ENCODE measurements around the gene CENPA. TPM values are rescaled to one million over a fixed set of nuclear protein-coding genes. Genes with fewer than 3 reads are reported as not detected.

CENPA gene
- total and polyA plus RNA-seq, 2 of the 13 experiments (the other 11 are each of a cell fraction or from before 2014, with no cell fraction given): 28.5 to 38.5 TPM

GRCh38 chr2:26785431-26786206 is at the start of gene CENPA (continued):
- TF ChIP-seq ZNF800 (CRISPR knock-in tag; IDR thresholded peaks at IDR 0.05): peak; percentile 93
- peak; percentile 96 for TF ChIP-seq RXRB (CRISPR knock-in tag; IDR thresholded peaks at IDR 0.05; ENCODE audit: borderline replicate concordance)
- TF ChIP-seq ZNF431 (CRISPR knock-in tag; IDR thresholded peaks at IDR 0.05; ENCODE audit: borderline replicate concordance, low read depth): peak; percentile 68; the same call in 1 of the 2 replicates
- TF ChIP-seq SRSF9 (IDR thresholded peaks at IDR 0.05; ENCODE audit: borderline replicate concordance, insufficient read depth, low read depth, low read length, poor library complexity, severe bottlenecking): no peak
- no peak for TF ChIP-seq ZFP36 (IDR thresholded peaks at IDR 0.05; ENCODE audit: borderline replicate concordance, low read depth, low read length, partially characterized antibody)
- TF ChIP-seq ZMYM3 (CRISPR knock-in tag; IDR thresholded peaks at IDR 0.05): no peak
- peak; percentile 98 for TF ChIP-seq ZNF468 (CRISPR knock-in tag; IDR thresholded peaks at IDR 0.05)
- TF ChIP-seq PCBP2 (optimal IDR thresholded peaks at IDR 0.05; ENCODE audit: low read depth, low read length, poor library complexity, severe bottlenecking): no peak
- no peak for TF ChIP-seq RAD51 (IDR thresholded peaks at IDR 0.05; ENCODE audit: borderline replicate concordance)
- peak; percentile 99 for TF ChIP-seq ZNF510 (CRISPR knock-in tag; IDR thresholded peaks at IDR 0.05; ENCODE audit: low read depth)
- TF ChIP-seq NFATC3 (CRISPR knock-in tag; IDR thresholded peaks at IDR 0.05): peak; percentile 89
- peak; percentile 85; the same call in 1 of the 2 replicates for TF ChIP-seq ZNF20 (CRISPR knock-in tag; IDR thresholded peaks at IDR 0.05)
- TF ChIP-seq CBFB (CRISPR knock-in tag; IDR thresholded peaks at IDR 0.05): peak; percentile 41; the same call in 1 of the 2 replicates
- TF ChIP-seq ARID3A (IDR thresholded peaks at IDR 0.05; ENCODE audit: low read depth, low read length): no peak
- TF ChIP-seq ZBTB20 (CRISPR knock-in tag; IDR thresholded peaks at IDR 0.05; ENCODE audit: borderline replicate concordance, low read depth): peak; percentile 98
- peak; percentile 98 for TF ChIP-seq RFXAP (CRISPR knock-in tag; IDR thresholded peaks at IDR 0.05; ENCODE audit: borderline replicate concordance)
- TF ChIP-seq ZBTB7A (CRISPR knock-in tag; IDR thresholded peaks at IDR 0.05): no peak
- TF ChIP-seq ZNF556 (CRISPR knock-in tag; IDR thresholded peaks at IDR 0.05; ENCODE audit: borderline replicate concordance): peak; percentile 90
- peak; percentile 92; the same call in 1 of the 2 replicates for TF ChIP-seq ZSCAN29 (CRISPR knock-in tag; conservative IDR thresholded peaks at IDR 0.05)
- TF ChIP-seq KAT8 (CRISPR knock-in tag; IDR thresholded peaks at IDR 0.05): peak; percentile 90
- no peak for TF ChIP-seq ZNF33A (CRISPR knock-in tag; IDR thresholded peaks at IDR 0.05; ENCODE audit: borderline replicate concordance)
- peak; percentile 95 for TF ChIP-seq ZNF205 (CRISPR knock-in tag; IDR thresholded peaks at IDR 0.05)
- TF ChIP-seq SAFB2 (CRISPR knock-in tag; IDR thresholded peaks at IDR 0.05; ENCODE audit: borderline replicate concordance, low read depth): peak; percentile 94; the same call in 1 of the 2 replicates
- peak; percentile 99 for TF ChIP-seq ZNF781 (CRISPR knock-in tag; IDR thresholded peaks at IDR 0.05; ENCODE audit: borderline replicate concordance, not compliant biosample characterization)
- TF ChIP-seq NFIC (IDR thresholded peaks at IDR 0.05; ENCODE audit: low read length): no peak; the same call in 1 of the 2 replicates
- TF ChIP-seq XBP1 (CRISPR knock-in tag; IDR thresholded peaks at IDR 0.05): peak; percentile 70; the same call in 1 of the 2 replicates
- peak; percentile 22; the same call in 1 of the 2 replicates for TF ChIP-seq ZNF720 (CRISPR knock-in tag; IDR thresholded peaks at IDR 0.05)

Data from HepG2 (cell line).